ENCODE data around the gene UBE2U. TPM values are rescaled to one million over a fixed set of nuclear protein-coding genes. Genes with fewer than 3 reads are reported as not detected.

Gene UBE2U
- total RNA-seq, 6 experiments from 2014 or later, result not detected

DNA sequence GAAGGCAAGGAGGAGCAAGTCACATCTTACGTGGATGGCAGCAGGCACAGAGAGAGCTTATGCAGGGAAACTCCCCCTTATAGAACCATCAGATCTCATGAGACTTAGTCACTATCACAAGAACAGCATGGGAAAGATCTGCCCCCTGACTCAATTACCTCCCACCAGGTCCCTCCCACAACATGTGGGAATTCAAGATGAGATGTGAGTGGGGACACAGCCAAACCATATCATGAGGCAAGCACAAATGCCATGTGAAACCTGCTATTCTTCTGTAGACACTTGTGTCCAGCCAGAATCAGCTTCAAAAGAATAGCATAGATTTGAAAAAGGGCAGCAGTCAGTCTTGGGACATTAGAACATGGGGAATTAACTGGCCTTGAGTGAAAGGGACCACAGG, 32.2 kb upstream of the UBE2U start:
- H3K4me3 ChIP-seq, result no peak overlapping the region
- TF ChIP-seq POLR2A (IDR thresholded peaks at IDR 0.05), result no peak
- TF ChIP-seq, protein P1, sequence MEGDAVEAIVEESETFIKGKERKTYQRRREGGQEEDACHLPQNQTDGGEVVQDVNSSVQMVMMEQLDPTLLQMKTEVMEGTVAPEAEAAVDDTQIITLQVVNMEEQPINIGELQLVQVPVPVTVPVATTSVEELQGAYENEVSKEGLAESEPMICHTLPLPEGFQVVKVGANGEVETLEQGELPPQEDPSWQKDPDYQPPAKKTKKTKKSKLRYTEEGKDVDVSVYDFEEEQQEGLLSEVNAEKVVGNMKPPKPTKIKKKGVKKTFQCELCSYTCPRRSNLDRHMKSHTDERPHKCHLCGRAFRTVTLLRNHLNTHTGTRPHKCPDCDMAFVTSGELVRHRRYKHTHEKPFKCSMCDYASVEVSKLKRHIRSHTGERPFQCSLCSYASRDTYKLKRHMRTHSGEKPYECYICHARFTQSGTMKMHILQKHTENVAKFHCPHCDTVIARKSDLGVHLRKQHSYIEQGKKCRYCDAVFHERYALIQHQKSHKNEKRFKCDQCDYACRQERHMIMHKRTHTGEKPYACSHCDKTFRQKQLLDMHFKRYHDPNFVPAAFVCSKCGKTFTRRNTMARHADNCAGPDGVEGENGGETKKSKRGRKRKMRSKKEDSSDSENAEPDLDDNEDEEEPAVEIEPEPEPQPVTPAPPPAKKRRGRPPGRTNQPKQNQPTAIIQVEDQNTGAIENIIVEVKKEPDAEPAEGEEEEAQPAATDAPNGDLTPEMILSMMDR (IDR thresholded peaks at IDR 0.05), result no peak
- ATAC-seq (no peak), DNase-seq (no peak)
- WGBS (ENCODE audit: insufficient coverage, low coverage, low lambda C conversion rate, missing lambda C conversion rate), result 89% methylated on average over 1 of the region's 1 CpG
- no peaks in the 10 kb centered on the region for H3K9me3 ChIP-seq
- H3K4me1 ChIP-seq, result no peaks in the 10 kb centered on the region
- intact Hi-C loops (cut with DNase I), result no loop called here
- no peaks in the 10 kb centered on the region for H3K27me3 ChIP-seq
- H3K36me3 ChIP-seq, result no peaks in the 10 kb centered on the region
- H3K27ac ChIP-seq, result no peak overlapping the region

DNA sequence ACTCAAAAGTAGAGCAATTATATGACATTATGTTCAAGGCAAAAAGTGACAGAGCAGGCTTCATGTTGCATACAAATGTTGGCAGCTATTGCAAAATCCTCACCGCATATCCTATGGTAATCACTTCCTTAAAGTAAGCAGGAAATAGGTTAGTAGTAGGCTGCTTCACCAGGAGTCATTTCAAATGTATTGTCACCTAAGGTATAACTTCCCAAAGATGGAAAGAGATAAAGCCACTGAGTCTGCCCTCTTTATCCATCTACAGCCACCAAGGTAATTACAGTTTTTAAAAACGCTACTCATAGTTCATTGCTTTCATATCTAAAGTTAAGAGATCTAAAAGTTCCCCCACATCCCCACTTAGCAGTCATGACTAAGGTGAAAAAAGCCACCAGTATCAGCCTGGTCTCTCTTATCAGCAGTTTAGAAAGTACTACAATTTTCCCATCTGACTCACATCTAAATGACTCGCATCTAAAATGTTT, 31.6 kb upstream of the UBE2U start:
- Histone ChIP-seq H3K36me3 (no peaks in the 10 kb centered on the region), H3K4me1 (no peaks in the 10 kb centered on the region), H3K9me3 (no peaks in the 10 kb centered on the region), H3K27me3 (no peaks in the 10 kb centered on the region), H3K4me3 (no peak overlapping the region), H3K27ac (no peak overlapping the region)
- TF ChIP-seq, protein P1 (IDR thresholded peaks at IDR 0.05), result no peak
- TF ChIP-seq POLR2A (IDR thresholded peaks at IDR 0.05), result no peak
- ATAC-seq (peak in 1 of 4 donors; percentile 31), DNase-seq (no peak)
- WGBS (ENCODE audit: insufficient coverage, low coverage, low lambda C conversion rate, missing lambda C conversion rate), result 50% methylated on average over 3 of the region's 3 CpGs
- intact Hi-C loops (cut with DNase I), result no loop called here

DNA sequence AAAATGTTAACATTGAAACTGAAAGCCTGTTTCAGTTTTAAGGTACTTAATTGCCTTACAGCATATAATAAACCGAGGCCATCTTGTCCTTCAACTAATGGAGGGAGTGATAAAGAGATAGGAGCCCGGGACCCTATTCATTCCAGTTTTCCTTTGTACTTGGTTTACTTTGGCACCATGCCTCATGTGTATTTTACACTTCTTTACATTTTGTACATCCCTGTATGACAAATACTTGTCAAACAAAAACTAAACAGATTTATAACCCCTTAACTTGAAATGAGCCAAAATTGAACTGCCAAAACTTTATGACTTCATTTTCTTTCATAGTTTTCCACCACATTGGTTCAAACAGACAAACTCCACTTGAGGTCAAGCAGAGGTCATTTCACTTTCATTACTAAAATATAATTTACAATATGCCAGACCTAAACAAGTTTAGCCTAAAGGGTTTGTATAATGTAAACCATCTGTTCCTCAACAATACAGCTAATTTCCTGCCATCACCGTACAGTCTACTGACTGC, 30.9 kb upstream of the UBE2U start:
- no peaks in the 10 kb centered on the region for H3K27me3 ChIP-seq
- no peak for ATAC-seq
- no peaks in the 10 kb centered on the region for H3K4me1 ChIP-seq
- intact Hi-C loops (cut with DNase I), result no loop called here
- H3K9me3 ChIP-seq, result no peaks in the 10 kb centered on the region
- H3K36me3 ChIP-seq, result no peaks in the 10 kb centered on the region
- WGBS (ENCODE audit: insufficient coverage, low coverage, low lambda C conversion rate, missing lambda C conversion rate), result 43% methylated on average over 3 of the region's 3 CpGs
- no peak overlapping the region for H3K27ac ChIP-seq
- no peak for TF ChIP-seq POLR2A (IDR thresholded peaks at IDR 0.05)
- TF ChIP-seq, protein P1 (IDR thresholded peaks at IDR 0.05), result no peak
- no peak overlapping the region for H3K4me3 ChIP-seq
- DNase-seq, result no peak

DNA sequence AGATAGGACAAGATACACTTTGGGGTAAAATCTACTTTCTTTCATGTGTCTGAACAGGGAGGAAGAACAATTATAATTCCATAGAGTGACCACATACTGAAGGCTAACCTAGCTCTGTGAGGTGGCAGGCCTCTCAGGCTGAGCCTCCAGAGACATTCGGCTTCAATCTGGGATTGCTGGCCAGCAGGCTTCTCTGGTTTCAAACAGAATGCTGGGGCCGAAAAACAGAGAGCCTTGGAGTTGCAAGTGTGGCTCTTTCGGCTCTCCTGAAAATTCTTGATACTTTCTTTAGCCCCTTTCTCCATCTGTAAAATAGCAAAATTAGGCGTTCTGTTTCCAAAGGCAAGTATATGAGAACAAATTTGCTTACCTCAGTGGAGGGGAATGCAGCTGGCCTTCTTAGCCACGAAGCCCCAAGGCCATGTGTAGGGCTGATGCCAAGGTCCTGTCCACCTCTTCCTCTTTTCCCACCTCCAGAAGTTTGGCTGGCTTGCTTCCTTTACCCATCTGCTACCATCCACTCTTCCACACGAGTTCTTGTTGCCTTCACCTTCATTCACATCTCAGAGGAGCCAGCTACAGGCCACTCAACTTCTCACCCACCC, 30.0 kb upstream of the UBE2U start:
- intact Hi-C loops (cut with DNase I), result no loop called here
- H3K27me3 ChIP-seq, result no peaks in the 10 kb centered on the region
- TF ChIP-seq, protein P1 (IDR thresholded peaks at IDR 0.05), result no peak
- no peak for TF ChIP-seq POLR2A (IDR thresholded peaks at IDR 0.05)
- DNase-seq, result no peak
- no peak for ATAC-seq
- no peak overlapping the region for H3K4me3 ChIP-seq
- no peaks in the 10 kb centered on the region for H3K36me3 ChIP-seq
- WGBS (ENCODE audit: insufficient coverage, low coverage, low lambda C conversion rate, missing lambda C conversion rate), result 66% methylated on average over 4 of the region's 6 CpGs
- H3K9me3 ChIP-seq, result no peaks in the 10 kb centered on the region
- no peak overlapping the region for H3K27ac ChIP-seq
- H3K4me1 ChIP-seq, result no peaks in the 10 kb centered on the region

Data from right lobe of liver (tissue), 6 donors.